A549 (cell line): ENCODE results near the gene SH3RF1. TPM values are rescaled to one million over a fixed set of nuclear protein-coding genes. Genes with fewer than 3 reads are reported as not detected.
A peak's percentile ranks its signal among the peaks of the same experiment; 100 is the strongest.

Experiments
- ATAC-seq, 2 experiments: fragments of 200-7000 bp in 1 of 2; fragments of >200 bp in 1 of 2; cut with Nextera tagmentation in 1 of 2; cut with Tn5 transposase in 1 of 2; 3 replicates each; pipeline versions ENCODE4 v1.8.0 to v1.9.1; 2018 to 2020; ENCODE audit warnings: mild to moderate bottlenecking in 1 of 2, moderate library complexity in 1 of 2
- CTCF ChIA-PET: fragments of 300-600 bp; sonication (Branson Sonifier 250); formaldehyde crosslinking; extraction: SDS; loops from one replicate; lab custom pipeline; 2021; ENCODE audit warnings: antibody characterized with exemption, inconsistent platforms; lab: Yijun Ruan, JAX
- POLR2A ChIA-PET: fragments of 350-600 bp; formaldehyde crosslinking; extraction: SDS; loops from one replicate; lab custom pipeline; 2021; ENCODE audit warnings: antibody characterized with exemption, inconsistent platforms; lab: Yijun Ruan, JAX
- DNase-seq, 2 experiments: peaks; one replicate each; pipeline versions ENCODE4 v3.0.0 to v3.0.0-alpha.2; 2011 to 2016; ENCODE audit warnings: low read depth in 1 of 2, low spot score in 1 of 2
- FAIRE-seq: peaks from 2 replicates; lab custom pipeline; 2011; peaks lifted over from hg19 to GRCh38; lab: Jason Lieb, UNC
- H3K27ac ChIP-seq, 2 experiments: fragments of >200 bp; sonication (Bioruptor Twin); formaldehyde crosslinking; 3 replicates each; pipeline ENCODE4 v1.5.1; 2016 to 2017
- H3K4me1 ChIP-seq: fragments of >200 bp; sonication (Bioruptor Twin); formaldehyde crosslinking; 3 replicates; pipeline ENCODE4 v1.6.1; 2016
- H3K4me2 ChIP-seq: fragments of >200 bp; sonication (Bioruptor Twin); formaldehyde crosslinking; 3 replicates; pipeline ENCODE4 v1.6.1; 2016
- H3K4me3 ChIP-seq: fragments of >200 bp; sonication (Bioruptor Twin); formaldehyde crosslinking; 3 replicates; pipeline ENCODE4 v1.5.1; 2016
- H3K9me3 ChIP-seq: fragments of >200 bp; sonication (Bioruptor Twin); formaldehyde crosslinking; 3 replicates; pipeline ENCODE4 v1.6.1; 2016
- BHLHE40 ChIP-seq: IDR thresholded peaks from 2 replicates; pipeline ENCODE4 v1.6.1; 2012; ENCODE audit warnings: low read depth, low read length, inconsistent platforms
- CHD2 ChIP-seq: fragments of 150-350 bp; IDR thresholded peaks from 2 replicates; pipeline ENCODE4 v1.6.1; 2014; ENCODE audit warnings: low read length; ENCODE audit not compliant: partially characterized antibody
- EHMT2 ChIP-seq: fragments of 200-600 bp; sonication (generic); IDR thresholded peaks from 2 replicates; pipeline ENCODE4 v1.6.1; 2016; ENCODE audit warnings: antibody characterized with exemption, low read depth, mild to moderate bottlenecking, moderate library complexity
- HMGXB4 ChIP-seq: fragments of 250-450 bp; sonication (Bioruptor Pico); IDR thresholded peaks from 2 replicates; pipeline ENCODE4 v1.5.0; 2021; ENCODE audit warnings: mild to moderate bottlenecking, moderate library complexity, borderline replicate concordance
- HOXA7 ChIP-seq: fragments of 250-450 bp; sonication (Bioruptor Pico); IDR thresholded peaks from 2 replicates; pipeline ENCODE4 v1.5.0; 2020; ENCODE audit warnings: mild to moderate bottlenecking, moderate library complexity
- HOXB5 ChIP-seq: fragments of 250-450 bp; sonication (Bioruptor Pico); IDR thresholded peaks from 2 replicates; pipeline ENCODE4 v1.5.0; 2020; ENCODE audit warnings: mild to moderate bottlenecking, moderate library complexity
- KDM5A ChIP-seq: fragments of 200-600 bp; sonication (generic); IDR thresholded peaks from 2 replicates; pipeline ENCODE4 v1.6.1; 2016; ENCODE audit warnings: antibody characterized with exemption, mild to moderate bottlenecking
- MAFK ChIP-seq: fragments of 450-650 bp; IDR thresholded peaks from 2 replicates; pipeline ENCODE4 v1.6.1; 2014; ENCODE audit not compliant: partially characterized antibody
- MAZ ChIP-seq: fragments of 150-350 bp; IDR thresholded peaks from 2 replicates; pipeline ENCODE4 v1.6.1; 2014; ENCODE audit warnings: antibody characterized with exemption, low read depth, low read length, borderline replicate concordance
- NR3C1 ChIP-seq: fragments of >200 bp; sonication (Bioruptor Twin); formaldehyde crosslinking; IDR thresholded peaks from 3 replicates; pipeline ENCODE4 v1.6.1; 2017
- POLR2AphosphoS2 ChIP-seq: conservative IDR thresholded peaks from 2 replicates; pipeline ENCODE4 v1.6.1; 2012; ENCODE audit warnings: low read length, improper control_type of control experiment, inconsistent platforms
- RAD21 ChIP-seq, 2 experiments: fragments of >200 bp in 1 of 2; sonication (Bioruptor Twin) in 1 of 2; formaldehyde crosslinking in 1 of 2; IDR thresholded peaks in 1 of 2; conservative IDR thresholded peaks in 1 of 2; 2 replicates in 1 of 2; 3 replicates in 1 of 2; pipeline ENCODE4 v1.6.1; 2012 to 2018; ENCODE audit warnings: inconsistent platforms in 1 of 2
- RNF2 ChIP-seq: fragments of 200-600 bp; sonication (generic); IDR thresholded peaks from 2 replicates; pipeline ENCODE4 v1.6.1; 2016; ENCODE audit warnings: low read depth, mild to moderate bottlenecking, antibody characterized with exemption, moderate library complexity, borderline replicate concordance
- TP53 ChIP-seq: fragments of 250-450 bp; sonication (Bioruptor Pico); IDR thresholded peaks from 2 replicates; pipeline ENCODE4 v1.5.0; 2021; ENCODE audit warnings: mild to moderate bottlenecking, moderate library complexity
- ZC3H11A ChIP-seq: fragments of 450-650 bp; IDR thresholded peaks from 2 replicates; pipeline ENCODE4 v1.6.1; 2014; ENCODE audit warnings: antibody characterized with exemption, mild to moderate bottlenecking
- WGBS: methylation state at CpG from one replicate; pipeline ENCODE4 v1.1.6; 2017; ENCODE audit errors: missing lambda C conversion rate; 5-methylcytosine and 5-hydroxymethylcytosine counted together
- polyA plus RNA-seq, 4 experiments: library from polyadenylated mRNA; depleted of rRNA in 3 of 4; stranded (reverse); fragments of >200 nt; fragmentation: RNase III in 1 of 4; extraction: RNeasy Plus Mini Kit Qiagen cat#74134 plus additional on column Dnase treatment in 1 of 4; gene quantifications; 2 replicates in 3 of 4; 3 replicates in 1 of 4; pipeline ENCODE4 v1.2.3, GENCODE V29; 2011 to 2017
- TF ChIP-seq, protein P1 (sequence below): IDR thresholded peaks from 2 replicates; pipeline ENCODE4 v1.6.1; 2012

SH3RF1 gene
- polyA plus RNA-seq, 2 of the 4 experiments (the other 2 are of a cell fraction) = 8.0 to 15.1 TPM

- Histone ChIP-seq H3K27ac (no peak overlapping the region), H3K4me3 (no peak overlapping the region), H3K4me2 (no peak overlapping the region), H3K9me3 (no peaks in the 10 kb centered on the region), H3K4me1 (peaks cover 29% of the 10 kb centered on the region)
- FAIRE-seq (no peak), DNase-seq (no peak), ATAC-seq (no peak; a peak in 1 of 6 replicates)
- ChIA-PET CTCF (no interaction called here), POLR2A (no interaction called here)
- TF ChIP-seq MAZ = no peak
- no peak for TF ChIP-seq HOXB5 (CRISPR knock-in tag)
- no peak for TF ChIP-seq RAD21 (conservative IDR thresholded peaks at IDR 0.05 in 1 of 2, IDR thresholded peaks at IDR 0.05 in 1 of 2)
- TF ChIP-seq EHMT2 = no peak
- no peak for TF ChIP-seq POLR2AphosphoS2
- TF ChIP-seq TP53 = no peak
- no peak for TF ChIP-seq BHLHE40
- WGBS = 88% methylated on average over 3 of the region's 3 CpGs
Observed at GRCh38 chr4:169174247-169174646, 96.5 kb downstream of the SH3RF1 start.

DNA sequence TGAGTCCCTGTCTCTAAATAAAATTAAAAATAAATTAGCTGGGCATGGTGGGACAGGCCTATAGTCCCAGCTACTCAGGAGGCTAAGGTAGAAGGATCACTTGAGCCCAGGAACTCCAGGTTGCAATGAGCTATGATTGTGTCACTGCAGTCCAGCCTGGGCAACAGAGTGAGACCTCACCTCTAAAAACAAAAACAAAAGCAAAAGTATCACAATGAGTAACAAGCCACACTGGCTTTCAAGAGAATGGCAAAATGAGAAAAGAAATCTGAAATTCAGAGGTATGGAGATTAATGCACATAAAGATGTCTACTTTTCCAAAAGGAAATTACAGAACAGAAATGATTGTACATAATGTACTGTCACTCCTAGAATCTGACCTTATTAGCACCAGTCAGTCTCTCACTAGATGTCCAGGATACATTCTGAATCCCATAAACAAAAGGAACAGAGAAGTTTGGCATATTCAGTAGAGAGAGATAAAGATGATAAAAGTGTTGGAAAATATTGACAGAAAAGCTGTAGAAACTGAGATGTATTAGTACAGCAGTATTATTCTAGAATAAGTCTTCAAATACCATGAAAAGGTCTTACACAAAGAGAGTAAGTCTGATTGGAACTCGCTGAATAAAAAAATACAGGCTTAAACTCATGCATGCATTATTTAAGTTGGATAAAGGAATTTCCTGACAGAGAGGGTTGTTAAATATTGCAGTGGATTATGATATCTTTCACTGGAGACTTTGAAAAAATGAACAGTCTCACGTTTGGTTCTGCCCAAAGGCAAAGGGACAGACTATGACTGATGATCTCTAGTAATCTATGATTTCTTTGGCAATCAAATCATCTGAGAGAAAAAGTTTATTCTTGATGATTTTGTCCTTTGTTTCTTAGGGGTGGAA, 102.5 kb downstream of the SH3RF1 start:
- Histone ChIP-seq H3K4me2 (no peak overlapping the region), H3K4me3 (no peak overlapping the region)
- WGBS = 60% methylated on average over 2 of the region's 2 CpGs
- no peak for FAIRE-seq
- CTCF ChIA-PET = no interaction called here
- ATAC-seq = no peak
- no peak for DNase-seq
- POLR2A ChIA-PET = interaction anchor here (0.6 kb wide), 1 partner anchor 13 kb away, joined by 5 read pairs; no protein-coding TSS in a partner anchor
- TF ChIP-seq CHD2 (no peak), HOXA7 (CRISPR knock-in tag) (no peak), POLR2AphosphoS2 (no peak), HMGXB4 (CRISPR knock-in tag) (no peak), MAFK (no peak)
- TF ChIP-seq, all 56 proteins: peak for 0
- no peak overlapping the region for H3K27ac ChIP-seq
- H3K9me3 ChIP-seq = no peaks in the 10 kb centered on the region
- H3K4me1 ChIP-seq = peaks cover 31% of the 10 kb centered on the region

GRCh38 chr4:169164669-169165415, 105.9 kb downstream of the SH3RF1 start:
- WGBS = 38% methylated on average over 1 of the region's 1 CpG
- POLR2A ChIA-PET = no interaction called here

More at GRCh38 chr4:169164669-169165415, 105.9 kb downstream of the SH3RF1 start:
- Histone ChIP-seq H3K9me3 (no peaks in the 10 kb centered on the region), H3K27ac (no peak overlapping the region), H3K4me3 (no peak overlapping the region), H3K4me1 (peaks cover 24% of the 10 kb centered on the region), H3K4me2 (peak overlapping the region; percentile 34)
- TF ChIP-seq RNF2 (no peak), NR3C1 (no peak), ZC3H11A (no peak), KDM5A (no peak), EHMT2 (no peak)
- TF ChIP-seq, protein P1, sequence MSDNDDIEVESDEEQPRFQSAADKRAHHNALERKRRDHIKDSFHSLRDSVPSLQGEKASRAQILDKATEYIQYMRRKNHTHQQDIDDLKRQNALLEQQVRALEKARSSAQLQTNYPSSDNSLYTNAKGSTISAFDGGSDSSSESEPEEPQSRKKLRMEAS = no peak
- FAIRE-seq (no peak), DNase-seq (no peak), ATAC-seq (peak in 1 of 2 experiments; percentile 27; a peak in 3 of 6 replicates)
- CTCF ChIA-PET = no interaction called here
